ENCODE data around the gene PUM1. TPM values are rescaled to one million over a fixed set of nuclear protein-coding genes. Genes with fewer than 3 reads are reported as not detected.
"Not testable (repeated sequence)": the region's sequence is repeated elsewhere in the genome, so short reads cannot be mapped to it uniquely, and the experiment has no call there.

Gene PUM1
- total RNA-seq, 2 experiments from 2014 or later, result 77.8 to 80.5 TPM

DNA sequence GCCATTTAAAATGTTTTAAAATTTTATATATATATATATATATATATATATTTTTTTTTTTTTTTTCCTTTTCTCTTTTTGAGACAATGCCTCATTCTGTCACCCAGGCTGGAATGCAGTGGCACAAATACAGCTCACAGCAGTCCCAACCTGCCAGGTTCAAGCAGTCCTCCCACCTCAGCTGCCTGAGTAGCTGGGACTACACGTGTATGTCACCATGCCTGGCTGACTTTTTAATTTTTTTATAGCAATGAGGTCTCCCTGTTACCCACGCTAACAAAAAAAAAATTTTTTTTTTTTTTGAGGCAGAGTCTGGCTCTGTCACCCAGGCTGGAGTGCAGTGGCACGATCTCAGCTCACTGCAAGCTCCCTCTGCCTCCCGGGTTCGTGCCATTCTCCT lies 26.6 kb downstream of the PUM1 start:
- DNase-seq; H3K9me3 Mint-ChIP-seq; H3K4me3 Mint-ChIP-seq; CTCF ChIA-PET; intact Hi-C loops (cut with micrococcal nuclease); POLR2A ChIA-PET; H3K27me3 Mint-ChIP-seq; H3K27ac Mint-ChIP-seq: not testable (repeated sequence)
- Mint-ChIP-seq H3K36me3 (peaks cover 34% of the 10 kb centered on the region), H3K4me1 (ENCODE audit: low read depth) (peaks cover 62% of the 10 kb centered on the region)

DNA sequence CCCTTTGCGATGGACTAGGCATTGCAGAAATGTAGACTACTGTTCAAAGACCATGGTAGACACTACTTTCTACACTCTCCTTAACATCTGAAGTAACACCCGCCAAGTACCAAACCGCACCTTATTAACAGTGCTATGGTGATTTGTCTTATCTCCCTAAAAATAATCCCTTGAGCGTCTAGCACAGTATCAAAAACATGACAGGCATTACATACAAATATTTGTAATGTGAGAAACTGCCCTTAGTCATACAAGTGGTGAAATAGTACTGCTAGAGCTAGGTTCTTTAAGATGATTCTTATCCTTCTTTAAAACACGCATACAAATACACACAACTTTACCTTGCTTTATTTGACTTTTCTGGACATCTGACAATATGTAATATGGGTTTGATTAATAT lies 27.2 kb downstream of the PUM1 start:
- CTCF ChIA-PET, result no interaction called here
- H3K36me3 Mint-ChIP-seq, result peaks cover 29% of the 10 kb centered on the region

DNA sequence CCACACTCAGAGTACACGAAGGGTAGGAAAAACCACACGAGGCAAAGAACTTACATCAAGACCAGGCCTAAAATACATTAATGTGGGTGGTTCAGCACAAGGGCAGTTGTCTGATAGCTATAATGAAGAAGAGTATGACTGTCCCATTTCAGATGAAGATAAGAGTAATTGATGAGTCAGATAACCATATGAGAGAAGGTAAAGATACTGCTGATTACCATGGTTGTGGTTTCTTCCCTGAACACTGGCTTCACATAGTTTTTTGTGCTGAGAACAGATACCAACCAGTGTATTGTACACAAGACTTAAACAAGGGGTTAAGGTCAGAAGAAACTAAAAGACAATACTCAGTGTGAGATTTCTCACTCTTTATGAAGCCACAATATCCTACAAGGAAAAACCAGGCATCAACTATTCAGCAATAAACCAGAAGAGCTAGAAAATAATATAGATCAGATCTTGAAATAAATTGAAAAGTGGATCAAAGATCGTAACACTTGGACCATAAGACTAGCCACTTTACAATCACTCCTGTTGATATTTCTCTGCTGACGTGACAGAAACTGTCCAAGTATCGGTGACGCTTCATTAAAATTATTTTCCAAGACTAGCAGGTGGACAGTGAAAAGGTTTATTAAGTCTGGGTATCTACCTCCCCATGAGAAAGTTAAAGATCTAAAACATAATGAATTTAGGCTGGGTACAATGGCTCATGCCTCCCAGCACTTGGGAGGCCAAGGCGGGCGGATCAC lies 28.6 kb downstream of the PUM1 start:
- Mint-ChIP-seq H3K9me3 (no peaks in the 10 kb centered on the region), H3K27ac (peak overlapping the region; percentile 36), H3K4me1 (ENCODE audit: low read depth) (peaks cover 65% of the 10 kb centered on the region), H3K36me3 (peaks cover 20% of the 10 kb centered on the region), H3K27me3 (no peaks in the 10 kb centered on the region), H3K4me3 (no peak overlapping the region)
- ChIA-PET CTCF (interaction anchor here (0.6 to 1.5 kb wide), 3 partner anchors 9 to 235 kb away, joined by 3 to 4 read pairs (median 3); no protein-coding TSS in a partner anchor), POLR2A (interaction anchor here (1.4 to 2.0 kb wide), 2 partner anchors 21 to 27 kb away, joined by 3 to 20 read pairs; no protein-coding TSS in a partner anchor)
- no peak for DNase-seq
- intact Hi-C loops (cut with micrococcal nuclease), result loop anchor here (1.0 kb wide), 1 partner anchor 27 kb away; no protein-coding TSS in a partner anchor

More for the DNA sequence above, 27.2 kb downstream of the PUM1 start:
- Mint-ChIP-seq H3K4me1 (ENCODE audit: low read depth) (peaks cover 62% of the 10 kb centered on the region), H3K27me3 (no peaks in the 10 kb centered on the region), H3K9me3 (no peaks in the 10 kb centered on the region), H3K4me3 (no peak overlapping the region), H3K27ac (no peak overlapping the region)
- intact Hi-C loops (cut with micrococcal nuclease), result no loop called here
- POLR2A ChIA-PET, result interaction anchor here (0.6 kb wide), 1 partner anchor 253 kb away, joined by 3 read pairs; no protein-coding TSS in a partner anchor
- DNase-seq, result no peak

DNA sequence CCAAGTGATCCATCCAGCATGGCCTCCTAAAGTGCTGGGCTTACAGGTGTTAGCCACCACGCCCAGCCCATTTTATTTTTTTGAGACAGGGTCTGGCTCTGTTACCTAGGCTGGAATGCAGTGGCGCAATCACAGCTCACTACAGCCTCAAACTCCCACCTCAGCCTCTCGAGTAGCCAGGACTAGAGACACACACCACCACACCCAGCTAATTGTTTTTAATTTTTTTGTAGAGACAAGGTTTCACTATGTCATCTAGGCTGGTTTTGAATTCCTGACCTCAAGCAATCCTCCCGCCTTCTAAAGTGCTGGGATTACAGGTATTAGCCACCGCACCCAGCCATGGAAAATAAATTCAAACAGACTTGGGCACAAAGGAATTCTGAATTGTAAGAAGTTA lies 31.9 kb downstream of the PUM1 start:
- Mint-ChIP-seq H3K27ac (no peak overlapping the region), H3K4me3 (no peak overlapping the region), H3K9me3 (no peaks in the 10 kb centered on the region), H3K36me3 (peaks cover 22% of the 10 kb centered on the region), H3K4me1 (ENCODE audit: low read depth) (peaks cover 75% of the 10 kb centered on the region), H3K27me3 (no peaks in the 10 kb centered on the region)
- ChIA-PET CTCF (no interaction called here), POLR2A (no interaction called here)
- no peak for DNase-seq
- intact Hi-C loops (cut with micrococcal nuclease), result no loop called here

DNA sequence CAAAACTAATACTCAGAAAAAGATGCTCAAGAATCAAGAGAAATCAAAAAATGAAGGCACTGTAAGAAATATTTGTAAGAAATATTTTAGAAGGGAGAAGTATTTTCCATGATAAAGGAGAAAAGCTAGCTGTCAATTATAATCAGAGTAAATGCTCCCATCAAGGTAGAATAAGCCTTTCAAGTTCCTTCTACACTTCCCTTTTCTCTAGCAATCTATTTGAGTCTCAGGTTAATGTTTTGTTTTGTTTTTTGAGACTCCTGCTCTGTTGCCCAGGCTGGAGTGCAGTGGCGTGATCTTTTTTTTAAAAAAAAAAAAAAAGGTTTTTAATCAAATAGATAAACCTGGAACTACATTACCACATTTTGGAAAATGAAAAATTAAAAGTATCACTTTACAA lies 33.3 kb downstream of the PUM1 start:
- intact Hi-C loops (cut with micrococcal nuclease), result no loop called here
- H3K36me3 Mint-ChIP-seq, result peaks cover 31% of the 10 kb centered on the region
- POLR2A ChIA-PET, result no interaction called here
- H3K4me3 Mint-ChIP-seq, result no peak overlapping the region
- CTCF ChIA-PET, result interaction anchor here (0.7 kb wide), 1 partner anchor 19 kb away, joined by 4 read pairs; no protein-coding TSS in a partner anchor
- peaks cover 74% of the 10 kb centered on the region for H3K4me1 Mint-ChIP-seq (ENCODE audit: low read depth)
- H3K9me3 Mint-ChIP-seq, result no peaks in the 10 kb centered on the region
- no peak for DNase-seq
- no peaks in the 10 kb centered on the region for H3K27me3 Mint-ChIP-seq
- H3K27ac Mint-ChIP-seq, result no peak overlapping the region

DNA sequence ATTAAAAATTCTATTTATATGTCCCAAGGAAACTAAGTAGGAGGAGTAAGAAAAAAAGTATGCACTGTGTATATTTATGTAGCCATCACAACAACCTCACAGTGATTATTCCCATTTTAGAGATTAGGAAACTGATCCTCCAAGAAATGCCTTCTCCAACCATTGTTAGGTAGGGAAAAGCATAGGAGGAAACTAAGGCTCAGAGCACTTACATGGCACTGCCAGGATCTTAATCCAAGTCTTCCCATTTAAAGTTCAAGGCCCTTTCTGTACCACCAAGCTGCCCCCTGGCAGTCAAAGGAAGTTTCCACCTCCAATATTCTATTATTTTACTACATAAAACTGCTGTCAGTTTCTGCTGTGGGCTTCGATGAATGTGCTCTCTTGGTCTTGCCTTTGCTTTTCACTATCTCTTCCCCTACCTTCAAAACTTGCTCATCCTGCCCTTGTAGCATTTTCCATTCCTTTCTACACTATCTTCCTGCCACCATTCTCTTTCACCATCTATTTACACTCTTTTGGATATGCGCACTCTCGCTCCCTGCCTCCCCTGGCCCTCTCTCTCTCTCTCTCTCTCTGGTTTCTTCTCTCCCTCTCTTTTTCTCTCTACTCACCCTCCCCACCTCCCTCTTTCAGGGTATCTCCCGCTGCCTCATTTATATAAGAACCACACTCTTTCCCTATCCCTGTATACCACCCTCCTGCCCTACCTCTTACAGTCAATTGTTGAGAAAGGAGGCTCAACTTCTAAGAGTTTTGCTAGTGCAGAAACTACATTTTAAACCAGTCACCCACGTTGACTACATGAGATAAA lies 34.0 kb downstream of the PUM1 start:
- no peak for DNase-seq
- Mint-ChIP-seq H3K27ac (peak overlapping the region; percentile 1), H3K27me3 (no peaks in the 10 kb centered on the region), H3K9me3 (no peaks in the 10 kb centered on the region), H3K4me1 (ENCODE audit: low read depth) (peaks cover 70% of the 10 kb centered on the region), H3K36me3 (peaks cover 26% of the 10 kb centered on the region), H3K4me3 (no peak overlapping the region)
- ChIA-PET POLR2A (no interaction called here), CTCF (interaction anchor here (0.7 kb wide), 1 partner anchor 20 kb away, joined by 4 read pairs; no protein-coding TSS in a partner anchor)
- intact Hi-C loops (cut with micrococcal nuclease), result no loop called here

DNA sequence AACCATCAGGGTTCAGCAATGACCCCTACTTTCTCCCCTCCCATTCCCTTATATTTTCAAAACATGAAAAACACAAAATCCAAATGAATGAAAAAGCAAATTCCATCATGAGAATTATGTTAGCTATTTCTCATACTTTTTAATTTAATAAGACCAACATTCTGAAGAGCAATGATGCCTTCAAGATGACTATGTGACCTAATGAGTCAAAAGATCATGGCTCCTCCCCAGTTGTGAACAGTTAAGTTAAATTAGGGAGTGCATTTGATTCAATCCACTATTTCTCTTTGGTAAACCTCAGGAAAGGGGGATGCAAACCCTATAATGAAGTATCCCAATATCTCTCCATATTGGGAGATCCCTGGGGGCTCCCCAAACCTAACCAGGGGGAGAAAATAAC lies 36.5 kb downstream of the PUM1 start:
- CTCF ChIA-PET, result no interaction called here
- H3K9me3 Mint-ChIP-seq, result no peaks in the 10 kb centered on the region
- no peaks in the 10 kb centered on the region for H3K27me3 Mint-ChIP-seq
- H3K4me3 Mint-ChIP-seq, result no peak overlapping the region
- peaks cover 26% of the 10 kb centered on the region for H3K36me3 Mint-ChIP-seq
- no peak for DNase-seq
- no peak overlapping the region for H3K27ac Mint-ChIP-seq
- POLR2A ChIA-PET, result interaction anchor here (1.9 kb wide), 1 partner anchor 18 kb away, joined by 8 read pairs; no protein-coding TSS in a partner anchor
- intact Hi-C loops (cut with micrococcal nuclease), result no loop called here
- peaks cover 68% of the 10 kb centered on the region for H3K4me1 Mint-ChIP-seq (ENCODE audit: low read depth)

DNA sequence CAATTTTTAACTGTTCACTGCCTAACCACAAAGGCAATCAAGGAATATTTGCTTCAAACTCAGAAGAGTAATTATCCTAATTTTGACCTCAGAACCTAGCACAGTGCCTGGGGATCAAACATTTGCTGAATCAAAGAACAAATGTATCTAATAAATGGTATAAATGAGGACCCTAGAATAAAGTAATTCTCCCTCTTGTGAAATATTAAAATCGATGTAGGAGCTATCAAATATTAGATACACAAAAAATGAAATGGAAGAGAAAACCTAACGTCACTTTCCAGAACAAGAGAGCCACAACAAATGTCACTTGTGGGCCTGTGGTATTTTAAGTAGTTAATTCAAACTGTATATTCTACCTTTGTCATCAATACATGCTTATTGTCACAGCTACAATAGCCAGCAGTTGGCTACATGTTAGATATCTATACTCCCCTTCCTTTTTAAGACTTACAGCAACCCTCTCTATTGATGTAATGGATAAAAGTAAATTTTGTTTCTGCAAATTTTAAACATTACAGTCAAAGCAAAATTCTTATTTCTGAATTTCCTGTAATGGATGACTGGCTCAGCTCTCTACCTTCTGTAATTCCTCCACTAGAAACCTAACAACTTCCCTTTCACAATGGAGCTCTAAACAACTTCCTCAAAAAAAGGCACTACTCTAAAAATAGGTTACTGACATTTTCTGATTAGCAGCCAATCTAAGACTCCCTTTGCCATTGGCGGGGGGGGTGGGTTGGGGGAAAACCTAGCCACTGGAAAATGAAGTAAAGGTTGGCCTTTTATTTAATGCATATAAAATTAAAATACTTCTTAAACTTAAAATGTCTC lies 37.6 kb downstream of the PUM1 start:
- ChIA-PET CTCF (no interaction called here), POLR2A (interaction anchor here (1.9 kb wide), 1 partner anchor 17 kb away, joined by 8 read pairs; no protein-coding TSS in a partner anchor)
- no peak for DNase-seq
- intact Hi-C loops (cut with micrococcal nuclease), result no loop called here
- Mint-ChIP-seq H3K36me3 (peaks cover 27% of the 10 kb centered on the region), H3K9me3 (no peaks in the 10 kb centered on the region), H3K27me3 (no peaks in the 10 kb centered on the region), H3K4me3 (no peak overlapping the region), H3K27ac (peak overlapping the region; percentile 7), H3K4me1 (ENCODE audit: low read depth) (peaks cover 70% of the 10 kb centered on the region)

DNA sequence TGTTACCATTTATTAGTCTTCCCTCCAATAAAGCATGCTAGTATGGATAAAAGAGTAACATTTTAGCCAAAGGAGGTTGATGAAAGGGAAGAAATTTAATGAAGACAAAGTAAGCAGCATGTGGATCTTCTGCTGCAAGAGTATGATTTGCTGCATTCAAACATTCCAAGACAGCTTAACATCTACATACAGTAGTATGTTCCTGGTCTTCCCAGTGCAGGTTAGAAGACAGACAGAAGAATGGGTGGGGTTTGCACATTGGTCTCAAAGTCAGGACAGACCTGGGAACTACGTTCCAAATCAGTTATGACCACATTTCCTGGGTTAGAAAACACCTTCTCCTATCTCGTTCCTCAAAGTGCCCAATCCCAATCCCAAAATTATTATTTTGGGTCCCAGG lies 43.3 kb downstream of the PUM1 start:
- intact Hi-C loops (cut with micrococcal nuclease), result no loop called here
- no peak overlapping the region for H3K27ac Mint-ChIP-seq
- H3K4me3 Mint-ChIP-seq, result no peak overlapping the region
- H3K9me3 Mint-ChIP-seq, result no peaks in the 10 kb centered on the region
- POLR2A ChIA-PET, result interaction anchor here (0.6 kb wide), 1 partner anchor 22 kb away, joined by 4 read pairs; no protein-coding TSS in a partner anchor
- no peaks in the 10 kb centered on the region for H3K27me3 Mint-ChIP-seq
- DNase-seq, result no peak
- H3K36me3 Mint-ChIP-seq, result peaks cover 25% of the 10 kb centered on the region
- H3K4me1 Mint-ChIP-seq (ENCODE audit: low read depth), result peaks cover 68% of the 10 kb centered on the region
- CTCF ChIA-PET, result no interaction called here

DNA sequence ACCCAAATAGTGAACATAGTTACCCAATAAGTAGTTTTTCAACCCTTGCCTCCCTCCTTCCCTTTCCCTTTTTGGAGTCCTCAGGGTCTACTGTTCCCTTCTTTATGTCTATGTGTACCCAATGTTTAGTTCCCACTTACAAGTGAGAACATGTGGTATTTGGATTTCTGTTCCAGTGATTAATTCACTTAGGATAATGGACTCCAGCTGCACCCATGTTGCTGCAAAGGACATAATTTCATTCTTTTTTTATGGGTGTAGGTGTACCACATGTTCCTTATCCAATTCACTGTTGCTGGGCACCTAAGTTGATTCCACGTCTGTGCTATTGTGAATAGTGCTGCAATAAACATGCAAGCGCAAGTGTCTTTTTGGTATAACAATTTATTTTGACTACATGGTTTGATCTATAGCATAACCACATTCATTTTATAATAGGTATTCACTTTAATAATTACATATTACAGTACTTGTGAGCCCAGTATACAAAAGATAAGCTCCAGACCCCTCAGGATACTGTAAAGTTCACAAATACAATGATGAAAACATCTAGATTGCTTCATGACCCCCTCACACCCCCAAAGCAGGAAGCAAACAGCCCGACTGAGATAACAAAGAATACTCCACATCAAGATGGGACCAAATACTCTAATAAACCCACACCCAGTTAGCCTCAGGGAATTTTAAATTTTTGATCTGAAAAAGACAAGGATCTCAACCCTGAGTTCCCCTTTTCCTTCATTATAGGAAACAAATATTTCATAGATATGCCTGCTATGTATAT lies 45.3 kb downstream of the PUM1 start:
- peak overlapping the region; percentile 24 for H3K27ac Mint-ChIP-seq
- no peaks in the 10 kb centered on the region for H3K27me3 Mint-ChIP-seq
- intact Hi-C loops (cut with micrococcal nuclease), result no loop called here
- peaks cover 20% of the 10 kb centered on the region for H3K36me3 Mint-ChIP-seq
- CTCF ChIA-PET, result interaction anchor here (0.6 kb wide), 1 partner anchor 17 kb away, joined by 3 read pairs; no protein-coding TSS in a partner anchor
- H3K9me3 Mint-ChIP-seq, result no peaks in the 10 kb centered on the region
- H3K4me1 Mint-ChIP-seq (ENCODE audit: low read depth), result peaks cover 63% of the 10 kb centered on the region
- POLR2A ChIA-PET, result no interaction called here
- no peak overlapping the region for H3K4me3 Mint-ChIP-seq
- no peak for DNase-seq

DNA sequence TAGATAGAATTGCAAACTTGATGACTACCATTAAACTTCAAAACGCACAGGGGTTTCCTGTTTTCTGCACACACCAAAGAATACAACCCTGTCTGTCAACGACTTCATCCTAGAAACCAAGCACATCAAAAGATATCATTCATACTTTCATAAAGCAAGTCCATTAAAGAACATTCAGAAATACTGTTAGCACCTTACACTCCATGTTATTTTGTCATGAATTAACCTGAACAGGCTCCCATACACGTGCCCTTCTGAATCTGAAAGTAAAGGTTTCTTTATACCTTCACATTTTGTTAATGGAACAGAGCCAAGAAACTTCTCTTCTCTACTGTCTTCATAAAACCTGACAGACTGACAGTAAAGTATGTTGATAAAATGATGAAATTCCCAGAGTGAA lies 46.1 kb downstream of the PUM1 start:
- no peak overlapping the region for H3K4me3 Mint-ChIP-seq
- ChIA-PET POLR2A (no interaction called here), CTCF (no interaction called here)
- intact Hi-C loops (cut with micrococcal nuclease), result no loop called here
- DNase-seq, result no peak
- no peak overlapping the region for H3K27ac Mint-ChIP-seq
- peaks cover 55% of the 10 kb centered on the region for H3K4me1 Mint-ChIP-seq (ENCODE audit: low read depth)
- no peaks in the 10 kb centered on the region for H3K27me3 Mint-ChIP-seq
- peaks cover 20% of the 10 kb centered on the region for H3K36me3 Mint-ChIP-seq
- H3K9me3 Mint-ChIP-seq, result no peaks in the 10 kb centered on the region

Measured in activated CD4-positive, alpha-beta memory T cell treated with anti-CD3 and anti-CD28 coated beads for 36 hours (primary cell).